HG03064 (cell line): ENCODE data around the gene SGK1.

Experiments used
- ATAC-seq: cut with Tn5 transposase; IDR thresholded peaks from one replicate; pipeline ENCODE4 v1.9.1; 2021; ENCODE audit warnings: low read depth; ENCODE audit not compliant: unreplicated experiment

Gene SGK1

GRCh38 chr6:134174672-134175531 lies 143.0 kb downstream of the SGK1 start:
- ATAC-seq = peak; percentile 72

DNA sequence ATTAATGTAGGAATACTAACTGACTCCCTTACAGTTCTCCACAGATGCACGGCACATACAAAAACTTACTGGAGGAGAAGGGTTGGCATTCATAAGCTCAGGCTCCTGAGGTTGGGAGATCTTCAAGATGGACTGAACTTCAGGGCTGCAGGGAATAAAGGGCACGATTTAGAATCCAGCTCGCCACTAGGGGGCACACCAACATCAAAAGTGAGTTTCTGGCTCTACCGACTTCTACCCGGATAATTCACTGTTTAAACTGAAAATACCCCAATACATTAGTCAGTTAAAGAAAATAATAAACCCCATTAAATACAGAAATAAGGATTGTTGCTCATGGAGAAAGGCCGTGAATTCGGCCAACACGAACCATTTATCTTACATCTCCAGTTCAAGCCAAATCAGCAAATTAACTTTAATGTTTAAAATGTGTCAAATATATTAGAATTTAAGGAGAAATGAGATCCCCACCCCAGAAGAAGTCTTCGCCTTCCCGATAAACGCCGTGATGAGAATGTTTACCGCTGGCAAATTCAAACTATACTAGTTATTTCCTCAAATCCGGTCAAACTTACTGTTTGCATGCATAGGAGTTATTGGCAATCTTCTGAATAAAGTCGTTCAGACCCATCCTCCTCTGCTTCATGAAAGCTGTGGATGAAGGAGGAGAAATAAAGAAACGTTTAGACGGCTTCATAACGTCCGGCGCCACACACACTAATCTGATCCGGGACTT lies 143.8 kb downstream of the SGK1 start:
- peak; percentile 16 for ATAC-seq

DNA sequence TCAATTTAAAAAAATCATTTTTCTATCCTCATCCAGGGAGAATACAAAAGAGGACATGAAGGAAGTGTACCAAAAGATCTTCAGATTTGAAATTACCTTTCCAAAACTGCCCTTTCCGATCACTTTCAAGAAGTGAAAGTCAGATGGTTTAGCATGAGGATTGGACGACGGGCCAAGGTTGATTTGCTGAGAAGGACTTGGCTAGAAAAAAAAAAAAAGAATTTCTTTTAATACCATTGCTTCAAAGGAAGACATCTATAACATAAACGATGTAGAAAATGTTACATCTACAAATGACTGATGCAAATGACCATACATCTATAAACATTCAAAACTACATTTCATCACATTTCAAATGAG lies 144.6 kb downstream of the SGK1 start:
- ATAC-seq = no peak

DNA sequence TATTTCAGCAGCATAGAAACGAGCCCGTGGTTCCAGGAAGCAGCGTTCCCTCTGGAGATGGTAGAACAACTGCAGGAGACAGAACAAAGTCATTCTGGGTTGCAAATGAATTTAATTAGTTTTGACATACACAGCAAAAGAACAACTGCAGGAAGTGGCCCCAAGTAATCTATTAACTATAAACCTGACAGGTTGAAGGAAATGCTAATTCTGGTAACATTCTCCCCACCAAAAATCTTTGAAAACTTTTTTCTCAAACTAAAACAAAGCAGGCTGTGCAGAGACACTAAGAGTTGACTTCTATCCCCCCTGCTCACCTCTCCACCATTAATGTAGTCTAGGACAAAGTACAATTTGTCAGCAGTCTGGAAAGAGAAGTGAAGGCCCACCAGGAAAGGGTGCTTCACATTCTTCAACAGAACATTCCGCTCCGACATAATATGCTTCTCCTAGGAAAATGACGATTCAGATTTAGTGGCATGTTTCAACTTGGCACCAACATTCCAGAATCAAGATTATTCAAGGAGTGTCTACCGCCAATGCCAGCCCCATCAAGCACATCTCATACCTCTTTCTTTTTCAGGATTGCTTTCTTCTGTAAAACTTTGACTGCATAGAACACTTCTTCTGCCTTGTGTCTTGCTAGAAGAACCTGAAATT lies 145.1 kb downstream of the SGK1 start:
- no peak for ATAC-seq

GRCh38 chr6:134172020-134172705 lies 145.7 kb downstream of the SGK1 start:
- no peak for ATAC-seq

- no peak for ATAC-seq
Measured at GRCh38 chr6:134171517-134171916, 146.4 kb downstream of the SGK1 start.

- no peak for ATAC-seq
Measured at GRCh38 chr6:134170844-134171243, 147.1 kb downstream of the SGK1 start.

DNA sequence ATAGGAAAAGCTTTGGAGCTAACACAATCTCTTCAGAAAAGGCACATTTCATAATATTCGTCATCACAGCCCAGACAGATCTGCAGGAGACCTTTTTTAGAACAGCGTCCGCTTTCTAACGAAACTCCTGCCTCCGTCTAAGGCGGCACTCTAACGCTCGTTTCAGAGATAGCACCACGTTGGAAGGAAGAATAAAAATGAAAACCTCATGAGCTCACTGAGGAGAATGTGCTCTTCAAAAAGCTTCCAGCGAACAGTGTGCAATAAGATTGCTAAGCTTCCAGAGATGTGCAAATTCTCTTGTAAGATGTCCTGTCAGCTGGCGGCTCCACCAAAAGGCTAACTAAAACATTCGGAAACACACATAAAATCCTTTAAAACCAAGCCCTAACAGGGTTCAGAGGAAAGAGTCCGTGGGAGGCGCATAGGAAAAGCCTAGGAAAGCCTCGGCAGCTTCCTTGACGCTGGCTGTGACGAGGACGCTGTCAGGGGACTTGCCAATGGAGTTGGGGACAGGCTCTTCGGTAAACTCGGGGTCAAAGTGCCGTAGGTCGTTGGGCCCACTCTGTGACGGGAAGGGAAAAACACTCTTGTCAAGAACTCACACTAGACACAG lies 147.9 kb downstream of the SGK1 start:
- ATAC-seq = no peak

- ATAC-seq = no peak
Measured at GRCh38 chr6:134168590-134169208, 149.2 kb downstream of the SGK1 start.

- ATAC-seq = no peak
Measured at GRCh38 chr6:134166511-134167261, 151.2 kb downstream of the SGK1 start.

- no peak for ATAC-seq
Measured at GRCh38 chr6:134165561-134166201, 152.2 kb downstream of the SGK1 start.

DNA sequence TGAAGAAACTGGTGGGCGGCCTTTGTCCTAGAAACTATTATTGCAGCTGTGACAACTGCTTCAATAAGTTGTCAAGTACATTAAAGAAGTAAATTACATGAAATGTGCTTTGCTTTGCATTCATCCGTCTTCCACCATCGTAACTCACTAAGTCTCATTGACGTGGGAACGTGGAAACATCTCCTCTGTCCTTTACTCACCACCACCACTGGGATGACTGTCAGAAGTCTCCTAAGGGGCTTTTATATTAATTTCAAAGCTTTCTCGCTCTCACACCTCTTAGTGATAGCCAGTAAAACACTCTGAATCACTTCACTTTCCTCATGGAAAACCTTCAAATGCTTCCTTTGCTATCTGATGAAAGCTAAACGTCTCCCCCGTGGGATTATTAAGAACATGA lies 153.6 kb downstream of the SGK1 start:
- no peak for ATAC-seq

DNA sequence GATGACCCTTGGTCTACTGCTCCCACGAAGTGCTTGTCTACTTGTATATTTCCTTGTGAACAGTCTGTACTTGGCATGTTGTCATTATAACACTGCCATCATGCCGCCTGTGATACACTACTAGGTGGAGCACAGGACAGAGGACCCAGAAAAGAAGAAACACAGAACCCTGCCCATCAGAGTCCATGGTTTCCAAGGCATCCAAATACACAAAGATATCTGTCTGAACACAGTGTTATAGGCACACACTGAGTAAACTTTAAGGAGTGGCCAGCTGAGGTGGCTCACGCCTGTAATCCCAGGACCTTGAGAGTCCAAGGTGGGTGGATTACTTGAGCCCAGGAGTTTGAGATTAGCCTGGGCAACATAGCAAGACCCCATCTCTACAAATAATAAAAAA lies 155.0 kb downstream of the SGK1 start:
- ATAC-seq = no peak

GRCh38 chr6:134161041-134161440 lies 156.9 kb downstream of the SGK1 start:
- no peak for ATAC-seq

DNA sequence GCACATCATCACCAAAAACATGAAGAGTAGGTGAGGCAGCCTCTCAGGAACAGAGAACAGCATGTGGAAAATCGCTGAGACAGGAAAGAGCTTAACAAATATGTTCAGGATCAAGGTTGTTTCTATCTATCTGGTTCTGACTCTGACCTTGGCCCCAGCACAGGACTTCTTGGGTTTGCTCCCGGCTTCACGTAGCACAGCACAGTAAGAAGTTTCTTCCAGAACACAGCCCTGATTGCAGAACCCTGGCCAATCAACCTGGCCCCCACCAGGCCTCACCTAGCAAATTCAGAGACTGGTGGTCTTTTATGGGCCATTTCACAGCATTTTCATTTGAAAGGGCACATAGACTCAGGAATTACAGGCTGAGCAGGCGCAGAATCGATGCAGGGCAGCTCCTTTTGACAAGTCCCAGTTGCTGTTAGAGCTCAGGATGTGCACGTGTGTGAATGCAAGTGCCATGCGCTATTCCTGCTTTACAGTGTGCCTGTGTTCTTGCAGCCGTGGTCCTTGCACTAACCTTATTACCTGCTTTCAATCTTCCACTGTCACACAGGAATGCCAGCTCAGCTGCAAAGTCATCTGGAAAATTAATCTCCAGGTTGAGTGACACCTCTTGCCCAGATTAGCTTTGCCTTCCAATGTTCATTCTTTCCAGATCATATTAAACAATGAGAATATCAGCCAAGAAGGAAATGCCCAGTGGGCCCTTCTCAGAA lies 165.0 kb downstream of the SGK1 start:
- ATAC-seq = no peak

GRCh38 chr6:134148566-134148965 lies 169.3 kb downstream of the SGK1 start:
- ATAC-seq = no peak

DNA sequence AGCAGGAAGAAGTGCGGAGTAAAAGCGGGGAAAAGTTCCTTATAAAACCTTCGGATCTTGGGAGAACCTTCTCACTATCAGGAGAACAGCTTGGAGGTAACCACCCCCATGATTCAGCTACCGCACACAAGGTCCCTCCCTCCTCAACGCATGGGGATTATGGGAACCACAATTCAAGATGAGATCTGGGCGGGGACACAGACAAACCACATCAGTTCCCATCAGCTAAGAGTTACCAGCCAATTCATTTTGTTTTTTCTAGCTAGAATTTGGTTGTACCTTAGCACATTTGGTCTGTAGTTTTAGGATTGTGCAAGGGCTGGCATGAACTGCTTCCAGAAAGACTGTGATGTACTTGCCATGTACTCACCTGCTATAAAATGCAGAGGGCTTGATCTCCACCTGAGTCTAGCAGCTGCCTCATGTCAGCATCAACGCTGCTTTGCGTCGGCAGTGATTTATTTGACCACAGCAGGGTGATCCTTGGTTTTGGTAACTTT lies 170.8 kb downstream of the SGK1 start:
- ATAC-seq = no peak
